Measurements from ENCODE around the gene OR51L1.

DNA sequence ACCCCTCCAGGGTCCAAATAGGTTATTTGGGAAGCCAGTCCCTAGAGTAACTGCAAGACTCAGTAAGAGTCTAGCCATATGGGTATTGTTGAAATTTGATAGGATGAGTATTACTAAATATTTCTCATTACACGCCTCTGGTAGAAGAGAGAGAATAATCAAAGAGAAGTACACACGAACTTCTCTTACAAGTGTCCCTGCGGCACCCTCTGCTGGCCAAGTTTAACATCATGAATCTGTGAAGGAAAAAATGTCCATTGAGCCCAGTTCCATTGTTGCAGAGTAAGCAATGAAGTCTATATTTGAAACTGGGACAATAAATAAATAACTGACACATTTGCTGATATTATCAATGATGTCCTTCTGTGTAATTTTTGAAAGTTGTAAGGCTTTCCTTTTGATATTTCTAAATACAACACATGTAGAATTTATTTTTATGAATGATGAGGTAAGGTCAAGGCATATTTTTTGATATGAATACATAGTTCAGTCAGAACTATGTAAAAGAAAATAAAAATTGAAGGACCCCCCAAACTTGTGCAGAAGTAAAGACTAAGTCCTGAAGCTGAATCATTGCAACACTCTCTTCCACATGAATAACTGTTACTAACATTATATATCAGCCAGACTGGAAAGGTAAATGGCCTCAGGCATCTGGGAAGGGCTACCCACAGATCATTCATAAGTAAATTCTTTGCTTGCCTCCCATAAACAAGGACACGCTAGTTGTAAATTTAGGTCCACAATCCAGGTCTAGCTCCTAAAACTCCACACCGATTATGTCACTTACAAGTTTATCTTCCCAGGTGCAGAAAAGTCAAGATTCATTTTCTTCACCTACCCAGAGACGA lies 10.0 kb downstream of the OR51L1 start:
- TF ChIP-seq, protein P1, sequence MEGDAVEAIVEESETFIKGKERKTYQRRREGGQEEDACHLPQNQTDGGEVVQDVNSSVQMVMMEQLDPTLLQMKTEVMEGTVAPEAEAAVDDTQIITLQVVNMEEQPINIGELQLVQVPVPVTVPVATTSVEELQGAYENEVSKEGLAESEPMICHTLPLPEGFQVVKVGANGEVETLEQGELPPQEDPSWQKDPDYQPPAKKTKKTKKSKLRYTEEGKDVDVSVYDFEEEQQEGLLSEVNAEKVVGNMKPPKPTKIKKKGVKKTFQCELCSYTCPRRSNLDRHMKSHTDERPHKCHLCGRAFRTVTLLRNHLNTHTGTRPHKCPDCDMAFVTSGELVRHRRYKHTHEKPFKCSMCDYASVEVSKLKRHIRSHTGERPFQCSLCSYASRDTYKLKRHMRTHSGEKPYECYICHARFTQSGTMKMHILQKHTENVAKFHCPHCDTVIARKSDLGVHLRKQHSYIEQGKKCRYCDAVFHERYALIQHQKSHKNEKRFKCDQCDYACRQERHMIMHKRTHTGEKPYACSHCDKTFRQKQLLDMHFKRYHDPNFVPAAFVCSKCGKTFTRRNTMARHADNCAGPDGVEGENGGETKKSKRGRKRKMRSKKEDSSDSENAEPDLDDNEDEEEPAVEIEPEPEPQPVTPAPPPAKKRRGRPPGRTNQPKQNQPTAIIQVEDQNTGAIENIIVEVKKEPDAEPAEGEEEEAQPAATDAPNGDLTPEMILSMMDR (IDR thresholded peaks at IDR 0.05) = peak in 3 of 4 experiments; percentile 49 to 55 (median 53)
- no peak for TF ChIP-seq POLR2A (IDR thresholded peaks at IDR 0.05)

All from prostate gland (tissue), 2 donors.